Renal pelvis (tissue), 4 donors: ENCODE results near the gene PANK4. TPM values are rescaled to one million over a fixed set of nuclear protein-coding genes. Genes with fewer than 3 reads are reported as not detected.
"Not testable (repeated sequence)": the region's sequence is repeated elsewhere in the genome, so short reads cannot be mapped to it uniquely, and the experiment has no call there.

ENCODE experiments used
- DNase-seq: peaks from one replicate; pipeline ENCODE4 v3.0.0-alpha.2; 2013
- polyA plus RNA-seq, 3 donors: library from polyadenylated mRNA; unstranded; fragments of 120-200 nt; gene quantifications; one replicate each; pipeline ENCODE4 v1.2.1, GENCODE V29; 2013; ENCODE audit not compliant: insufficient read length in 3 of 3

The PANK4 gene
- polyA plus RNA-seq, 3 donors: 28.4 to 33.0 (median 29.0) TPM

- DNase-seq: no peak
Observed at GRCh38 chr1:2465371-2466269, 60.8 kb downstream of the PANK4 start.

- no peak for DNase-seq
Observed at GRCh38 chr1:2463396-2463795, 63.0 kb downstream of the PANK4 start.

GRCh38 chr1:2462819-2463218, 63.6 kb downstream of the PANK4 start:
- no peak for DNase-seq

GRCh38 chr1:2460996-2461751, 65.2 kb downstream of the PANK4 start:
- no peak for DNase-seq

DNA sequence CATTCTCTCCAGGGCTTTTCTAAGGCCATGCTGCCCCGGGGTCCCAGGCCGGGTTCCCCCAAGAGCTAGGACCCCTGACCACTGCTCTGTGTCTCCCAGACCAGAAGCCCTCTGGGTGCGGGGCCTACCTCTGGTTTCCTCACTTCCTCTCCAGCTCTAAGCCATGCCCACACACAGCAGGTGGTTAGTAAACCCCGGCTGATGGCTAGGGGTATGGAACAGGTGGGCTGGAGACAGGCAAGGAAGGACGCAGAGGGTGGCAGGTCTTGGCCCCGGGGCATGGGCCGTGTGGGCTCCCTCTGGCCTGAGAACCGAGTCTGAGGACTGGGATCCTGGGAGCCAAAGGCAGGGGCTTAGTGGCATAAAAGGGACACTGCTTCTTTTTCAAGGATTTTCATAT, 66.2 kb downstream of the PANK4 start:
- no peak for DNase-seq

- no peak for DNase-seq
Observed at GRCh38 chr1:2459757-2460156, 66.6 kb downstream of the PANK4 start.

DNA sequence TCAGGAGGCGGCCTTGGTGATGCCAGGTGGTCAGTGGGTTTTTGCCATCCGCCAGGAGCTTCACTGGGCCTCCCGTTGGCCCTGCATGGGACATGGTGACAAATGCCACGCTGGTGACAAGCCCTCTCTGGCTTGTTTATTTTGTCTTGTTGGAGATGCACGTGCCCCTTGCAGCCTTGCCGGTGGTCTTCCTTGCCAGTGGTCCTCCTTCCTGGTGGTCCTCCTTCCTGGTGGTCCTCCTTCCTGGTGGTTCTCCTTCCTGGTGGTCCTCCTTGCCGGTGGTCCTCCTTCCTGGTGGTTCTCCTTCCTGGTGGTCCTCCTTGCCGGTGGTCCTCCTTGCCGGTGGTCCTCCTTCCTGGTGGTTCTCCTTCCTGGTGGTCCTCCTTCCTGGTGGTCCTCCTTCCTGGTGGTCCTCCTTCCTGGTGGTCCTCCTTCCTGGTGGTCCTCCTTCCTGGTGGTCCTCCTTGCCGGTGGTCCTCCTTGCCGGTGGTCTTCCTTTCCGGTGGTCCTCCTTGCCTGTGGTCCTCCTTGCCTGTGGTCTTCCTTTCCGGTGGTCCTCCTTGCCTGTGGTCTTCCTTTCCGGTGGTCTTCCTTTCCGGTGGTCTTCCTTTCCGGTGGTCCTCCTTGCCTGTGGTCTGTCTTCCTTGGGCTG, 67.2 kb downstream of the PANK4 start:
- DNase-seq: not testable (repeated sequence)

- no peak for DNase-seq
Observed at GRCh38 chr1:2458687-2459086, 67.7 kb downstream of the PANK4 start.

Other genes starting within 250 kb of the PANK4 start
- 10 to 100 TPM; 13.8 to 19.9 (median 17.9) TPM for gene MORN1, start 135.0 kb downstream of the PANK4 start, polyA plus RNA-seq
- gene RER1, start 134.8 kb downstream of the PANK4 start, polyA plus RNA-seq: 100 to 1,000 TPM; 119 to 127 (median 122) TPM
- gene PEX10, start 114.0 kb downstream of the PANK4 start, polyA plus RNA-seq: 10 to 100 TPM; 25.2 to 32.0 (median 28.3) TPM
- 1 to 10 TPM; 1.5 to 1.8 (median 1.7) TPM for gene PLCH2, start 50.3 kb downstream of the PANK4 start, polyA plus RNA-seq
- under 1 TPM; 0.52 to 0.87 (median 0.58) TPM for gene HES5, start 3.7 kb upstream of the PANK4 start, polyA plus RNA-seq
- 10 to 100 TPM; 21.0 to 27.7 (median 23.8) TPM for gene TNFRSF14, start 29.8 kb upstream of the PANK4 start, polyA plus RNA-seq
- gene PRXL2B, start 60.2 kb upstream of the PANK4 start, polyA plus RNA-seq: 10 to 100 TPM; 39.7 to 50.5 (median 48.7) TPM
- gene MMEL1, start 106.4 kb upstream of the PANK4 start, polyA plus RNA-seq: 1 to 10 TPM; 3.2 to 3.7 (median 3.3) TPM